SK-N-SH treated with all-trans-retinoic acid at 6 μM for 48 hours (cell line): ENCODE data around the gene CYP1A2.

Source experiments
- ATAC-seq: fragments of 200-7000 bp; cut with Tn5 transposase; 3 replicates; pipeline ENCODE4 v1.9.1; 2020; ENCODE audit warnings: mild to moderate bottlenecking, moderate library complexity
- ARNTL ChIP-seq: fragments of 450-650 bp; formaldehyde crosslinking; IDR thresholded peaks from 2 replicates; pipeline ENCODE4 v1.5.0; 2020; ENCODE audit warnings: low read depth, mild to moderate bottlenecking, moderate library complexity, borderline replicate concordance
- BACH2 ChIP-seq: fragments of 250-450 bp; sonication (Bioruptor Pico); IDR thresholded peaks from 2 replicates; pipeline ENCODE4 v1.9.0; 2021; ENCODE audit warnings: mild to moderate bottlenecking, borderline replicate concordance
- CREB5 ChIP-seq: fragments of 250-450 bp; sonication (Bioruptor Pico); IDR thresholded peaks from 2 replicates; pipeline ENCODE4 v1.5.1; 2020; ENCODE audit warnings: low read depth, mild to moderate bottlenecking, moderate library complexity
- CSRNP3 ChIP-seq: fragments of 250-450 bp; sonication (Bioruptor Pico); IDR thresholded peaks from 2 replicates; pipeline ENCODE4 v1.5.1; 2021; ENCODE audit warnings: mild to moderate bottlenecking, moderate library complexity
- ESRRG ChIP-seq: fragments of 250-450 bp; sonication (Bioruptor Pico); IDR thresholded peaks from 2 replicates; pipeline ENCODE4 v1.6.1; 2021; ENCODE audit warnings: mild to moderate bottlenecking
- GLIS3 ChIP-seq: fragments of 250-450 bp; sonication (Bioruptor Pico); IDR thresholded peaks from 2 replicates; pipeline ENCODE4 v1.5.0; 2020; ENCODE audit warnings: mild to moderate bottlenecking, moderate library complexity
- ISL1 ChIP-seq: fragments of 250-450 bp; sonication (Bioruptor Pico); IDR thresholded peaks from 2 replicates; pipeline ENCODE4 v2.1.2; 2022; ENCODE audit warnings: mild to moderate bottlenecking, moderate library complexity
- POU6F1 ChIP-seq: fragments of 250-450 bp; sonication (Bioruptor Pico); IDR thresholded peaks from 2 replicates; pipeline ENCODE4 v1.8.0; 2021; ENCODE audit warnings: low read depth, mild to moderate bottlenecking, moderate library complexity, borderline replicate concordance
- PPARA ChIP-seq: fragments of 250-450 bp; sonication (Bioruptor Pico); IDR thresholded peaks from 2 replicates; pipeline ENCODE4 v1.5.0; 2020; ENCODE audit warnings: mild to moderate bottlenecking, borderline replicate concordance
- RARB ChIP-seq: fragments of 250-450 bp; sonication (Bioruptor Pico); IDR thresholded peaks from 2 replicates; pipeline ENCODE4 v1.8.0; 2021; ENCODE audit warnings: mild to moderate bottlenecking, moderate library complexity
- SNAI2 ChIP-seq: fragments of 250-450 bp; sonication (Bioruptor Pico); IDR thresholded peaks from 2 replicates; pipeline ENCODE4 v1.5.0; 2020; ENCODE audit warnings: mild to moderate bottlenecking, moderate library complexity
- TOX ChIP-seq: fragments of 250-450 bp; sonication (Bioruptor Pico); IDR thresholded peaks from 2 replicates; pipeline ENCODE4 v1.8.0; 2021; ENCODE audit warnings: mild to moderate bottlenecking, moderate library complexity, borderline replicate concordance
- TSHZ2 ChIP-seq: fragments of 250-450 bp; sonication (Bioruptor Pico); IDR thresholded peaks from 2 replicates; pipeline ENCODE4 v1.5.0; 2020; ENCODE audit warnings: mild to moderate bottlenecking, moderate library complexity
- ZC3H10 ChIP-seq: fragments of 250-450 bp; sonication (Bioruptor Pico); IDR thresholded peaks from 2 replicates; pipeline ENCODE4 v1.5.1; 2021; ENCODE audit warnings: mild to moderate bottlenecking, moderate library complexity
- ZFP3 ChIP-seq: fragments of 250-450 bp; sonication (Bioruptor Pico); IDR thresholded peaks from 2 replicates; pipeline ENCODE4 v1.5.0; 2020; ENCODE audit warnings: mild to moderate bottlenecking, moderate library complexity
- ZFP30 ChIP-seq: fragments of 450-650 bp; formaldehyde crosslinking; IDR thresholded peaks from 2 replicates; pipeline ENCODE4 v1.5.0; 2022; ENCODE audit warnings: mild to moderate bottlenecking, moderate library complexity
- ZNF8 ChIP-seq: fragments of 450-650 bp; formaldehyde crosslinking; IDR thresholded peaks from 2 replicates; pipeline ENCODE4 v1.5.0; 2020; ENCODE audit warnings: mild to moderate bottlenecking, moderate library complexity

Gene CYP1A2

GRCh38 chr15:74798388-74799254 is 50.0 kb downstream of the CYP1A2 start:
- no peak for ATAC-seq
- TF ChIP-seq TOX (CRISPR knock-in tag) (no peak), ESRRG (CRISPR knock-in tag) (no peak), ARNTL (no peak), PPARA (CRISPR knock-in tag) (no peak), BACH2 (CRISPR knock-in tag) (no peak), TSHZ2 (CRISPR knock-in tag) (no peak), CREB5 (CRISPR knock-in tag) (no peak), GLIS3 (CRISPR knock-in tag) (no peak), ISL1 (CRISPR knock-in tag) (no peak)

DNA sequence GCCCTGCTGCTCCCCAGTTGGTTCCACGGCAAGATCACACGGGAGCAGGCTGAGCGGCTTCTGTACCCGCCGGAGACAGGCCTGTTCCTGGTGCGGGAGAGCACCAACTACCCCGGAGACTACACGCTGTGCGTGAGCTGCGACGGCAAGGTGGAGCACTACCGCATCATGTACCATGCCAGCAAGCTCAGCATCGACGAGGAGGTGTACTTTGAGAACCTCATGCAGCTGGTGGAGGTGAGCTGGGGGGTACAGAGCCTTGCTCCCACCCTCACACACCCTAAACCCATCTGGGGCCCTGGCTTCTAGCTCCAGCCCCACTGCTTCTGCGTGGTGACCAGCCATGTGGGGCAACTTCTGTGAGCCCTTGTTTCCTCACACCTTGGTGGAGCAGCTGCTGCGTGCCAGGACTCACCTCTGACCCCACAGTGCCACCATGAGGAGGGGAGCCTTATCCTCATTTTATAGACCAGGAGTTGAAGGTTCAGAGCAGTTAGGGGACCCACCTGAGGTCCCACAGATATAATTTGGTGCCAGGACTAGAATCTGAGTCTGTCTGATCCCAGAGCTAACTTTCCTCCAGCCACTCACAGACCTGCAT is 50.7 kb downstream of the CYP1A2 start:
- TF ChIP-seq TOX (CRISPR knock-in tag) (no peak), TSHZ2 (CRISPR knock-in tag) (no peak), ZFP30 (CRISPR knock-in tag) (no peak), RARB (no peak), CSRNP3 (no peak), ZFP3 (CRISPR knock-in tag) (no peak), BACH2 (CRISPR knock-in tag) (no peak), POU6F1 (CRISPR knock-in tag) (no peak), ISL1 (CRISPR knock-in tag) (no peak), PPARA (CRISPR knock-in tag) (no peak), ZC3H10 (CRISPR knock-in tag) (no peak), ARNTL (no peak), SNAI2 (CRISPR knock-in tag) (no peak), GLIS3 (CRISPR knock-in tag) (no peak), ZNF8 (CRISPR knock-in tag) (no peak), ESRRG (CRISPR knock-in tag) (no peak)
- no peak for ATAC-seq
